ENCODE data around the gene VIPR2. TPM values are rescaled to one million over a fixed set of nuclear protein-coding genes. Genes with fewer than 3 reads are reported as not detected.
A peak's percentile ranks its signal among the peaks of the same experiment; 100 is the strongest.

Gene VIPR2
- total and polyA plus RNA-seq, 2 donors from 2014 or later: 0.91 to 1.3 TPM

GRCh38 chr7:159038066-159038465 lies 106.6 kb downstream of the VIPR2 start:
- intact Hi-C loops (cut with DNase I): no loop called here
- Histone ChIP-seq H3K27ac (ENCODE audit: low read depth in 2 of 2, low read length in 2 of 2) (no peak overlapping the region), H3K4me1 (ENCODE audit: control insufficient read depth in 2 of 3, insufficient read depth in 2 of 3, low read depth in 1 of 3, low read length in 3 of 3) (no peaks in the 10 kb centered on the region), H3K9ac (ENCODE audit: low read length in 3 of 3) (no peak overlapping the region), H3K27me3 (ENCODE audit: control insufficient read depth, insufficient read depth, low read length) (no peaks in the 10 kb centered on the region), H3K4me3 (ENCODE audit: low read length in 3 of 3) (no peak overlapping the region), H3K9me3 (ENCODE audit: control insufficient read depth in 2 of 3, insufficient read depth in 1 of 3, low read length in 3 of 3) (no peaks in the 10 kb centered on the region), H3K36me3 (ENCODE audit: control insufficient read depth in 2 of 3, insufficient read depth in 3 of 3, low read length in 3 of 3) (no peaks in the 10 kb centered on the region)
- FAIRE-seq: no peak
- DNase-seq: no peak
- TF ChIP-seq, protein P1, sequence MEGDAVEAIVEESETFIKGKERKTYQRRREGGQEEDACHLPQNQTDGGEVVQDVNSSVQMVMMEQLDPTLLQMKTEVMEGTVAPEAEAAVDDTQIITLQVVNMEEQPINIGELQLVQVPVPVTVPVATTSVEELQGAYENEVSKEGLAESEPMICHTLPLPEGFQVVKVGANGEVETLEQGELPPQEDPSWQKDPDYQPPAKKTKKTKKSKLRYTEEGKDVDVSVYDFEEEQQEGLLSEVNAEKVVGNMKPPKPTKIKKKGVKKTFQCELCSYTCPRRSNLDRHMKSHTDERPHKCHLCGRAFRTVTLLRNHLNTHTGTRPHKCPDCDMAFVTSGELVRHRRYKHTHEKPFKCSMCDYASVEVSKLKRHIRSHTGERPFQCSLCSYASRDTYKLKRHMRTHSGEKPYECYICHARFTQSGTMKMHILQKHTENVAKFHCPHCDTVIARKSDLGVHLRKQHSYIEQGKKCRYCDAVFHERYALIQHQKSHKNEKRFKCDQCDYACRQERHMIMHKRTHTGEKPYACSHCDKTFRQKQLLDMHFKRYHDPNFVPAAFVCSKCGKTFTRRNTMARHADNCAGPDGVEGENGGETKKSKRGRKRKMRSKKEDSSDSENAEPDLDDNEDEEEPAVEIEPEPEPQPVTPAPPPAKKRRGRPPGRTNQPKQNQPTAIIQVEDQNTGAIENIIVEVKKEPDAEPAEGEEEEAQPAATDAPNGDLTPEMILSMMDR (IDR thresholded peaks at IDR 0.05; ENCODE audit: borderline replicate concordance, extremely low read depth, insufficient read depth): no peak

- intact Hi-C loops (cut with DNase I): no loop called here
- Histone ChIP-seq H3K4me3 (ENCODE audit: low read length in 3 of 3) (no peak overlapping the region), H3K36me3 (ENCODE audit: control insufficient read depth in 2 of 3, insufficient read depth in 3 of 3, low read length in 3 of 3) (no peaks in the 10 kb centered on the region), H3K27ac (ENCODE audit: low read depth in 2 of 2, low read length in 2 of 2) (no peak overlapping the region), H3K27me3 (ENCODE audit: control insufficient read depth, insufficient read depth, low read length) (no peaks in the 10 kb centered on the region), H3K9me3 (ENCODE audit: control insufficient read depth in 2 of 3, insufficient read depth in 1 of 3, low read length in 3 of 3) (no peaks in the 10 kb centered on the region), H3K9ac (ENCODE audit: low read length in 3 of 3) (no peak overlapping the region), H3K4me1 (ENCODE audit: control insufficient read depth in 2 of 3, insufficient read depth in 2 of 3, low read depth in 1 of 3, low read length in 3 of 3) (peaks cover 0 to 2% (median 0%) of the 10 kb centered on the region in 3 donors)
- FAIRE-seq (no peak), DNase-seq (peak in 3 of 5 donors; percentile 76 to 81 (median 77))
- TF ChIP-seq, protein P1 (IDR thresholded peaks at IDR 0.05; ENCODE audit: borderline replicate concordance, extremely low read depth, insufficient read depth): no peak
Observed at GRCh38 chr7:159036916-159037605, 107.6 kb downstream of the VIPR2 start.

DNA sequence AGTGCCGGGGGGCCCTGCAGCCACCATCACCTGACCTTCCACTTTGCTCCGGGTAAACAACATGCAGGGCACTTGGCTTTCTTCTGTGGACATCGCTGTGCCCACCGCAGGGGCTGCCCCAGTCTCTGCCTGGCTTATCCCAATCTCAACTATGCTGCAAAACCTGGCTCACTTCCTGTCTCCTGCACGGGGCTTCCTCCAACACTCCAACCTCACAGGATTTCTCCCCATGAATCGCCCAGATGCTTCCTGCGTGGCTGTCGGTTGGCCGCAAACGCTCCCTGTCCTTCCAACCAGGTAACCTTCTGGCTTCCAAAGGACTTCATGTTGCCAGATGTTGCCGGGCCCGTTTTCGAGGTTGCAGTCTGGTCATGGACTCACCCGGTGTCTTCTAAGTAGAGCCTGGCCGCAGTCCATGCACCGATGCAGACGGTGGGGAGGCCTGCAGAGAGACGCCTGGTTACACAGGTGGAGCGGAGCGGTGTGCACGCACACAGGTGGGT lies 109.0 kb downstream of the VIPR2 start:
- no peak for FAIRE-seq
- TF ChIP-seq, protein P1 (IDR thresholded peaks at IDR 0.05; ENCODE audit: borderline replicate concordance, extremely low read depth, insufficient read depth): no peak
- Histone ChIP-seq H3K27me3 (ENCODE audit: control insufficient read depth, insufficient read depth, low read length) (no peaks in the 10 kb centered on the region), H3K27ac (ENCODE audit: low read depth in 2 of 2, low read length in 2 of 2) (no peak overlapping the region), H3K36me3 (ENCODE audit: control insufficient read depth in 2 of 3, insufficient read depth in 3 of 3, low read length in 3 of 3) (no peaks in the 10 kb centered on the region), H3K4me1 (ENCODE audit: control insufficient read depth in 2 of 3, insufficient read depth in 2 of 3, low read depth in 1 of 3, low read length in 3 of 3) (peaks cover 0 to 13% (median 0%) of the 10 kb centered on the region in 3 donors), H3K9me3 (ENCODE audit: control insufficient read depth in 2 of 3, insufficient read depth in 1 of 3, low read length in 3 of 3) (no peaks in the 10 kb centered on the region), H3K4me3 (ENCODE audit: low read length in 3 of 3) (no peak overlapping the region), H3K9ac (ENCODE audit: low read length in 3 of 3) (no peak overlapping the region)
- DNase-seq: peak in 1 of 5 donors; percentile 6
- intact Hi-C loops (cut with DNase I): no loop called here

All from kidney (tissue), 14 donors.